WTC11 (cell line): ENCODE results near the gene OGDH. TPM values are rescaled to one million over a fixed set of nuclear protein-coding genes. Genes with fewer than 3 reads are reported as not detected.

Source experiments
- ATAC-seq: fragments of 200-7000 bp; cut with Tn5 transposase; 2 replicates; pipeline ENCODE4 v1.10.0; 2021; ENCODE audit warnings: mild to moderate bottlenecking, moderate library complexity
- CTCF ChIA-PET: fragments of 300-600 bp; sonication (Branson Sonifier 250); formaldehyde crosslinking; loops from one replicate; lab custom pipeline; 2021; ENCODE audit warnings: antibody characterized with exemption; lab: Charles Lee
- POLR2A ChIA-PET: fragments of 350-600 bp; sonication (Branson Sonifier 250); formaldehyde crosslinking; loops from one replicate; lab custom pipeline; 2021; ENCODE audit warnings: antibody characterized with exemption; lab: Charles Lee
- DNase-seq: peaks from one replicate; pipeline ENCODE4 v3.0.0; 2021; ENCODE audit warnings: low spot score
- H3K27ac Mint-ChIP-seq: 2 replicates; pipeline ENCODE4 v1.8.0; 2021; ENCODE audit warnings: mixed read lengths
- H3K27me3 Mint-ChIP-seq: 2 replicates; pipeline ENCODE4 v1.8.0; 2021; ENCODE audit warnings: low read depth, mild to moderate bottlenecking, moderate library complexity, mixed read lengths
- H3K36me3 Mint-ChIP-seq: 2 replicates; pipeline ENCODE4 v1.8.0; 2021; ENCODE audit warnings: mixed read lengths
- H3K4me1 Mint-ChIP-seq: 2 replicates; pipeline ENCODE4 v1.8.0; 2022; ENCODE audit warnings: mixed read lengths
- H3K4me3 Mint-ChIP-seq: 2 replicates; pipeline ENCODE4 v1.8.0; 2021; ENCODE audit warnings: mild to moderate bottlenecking, moderate library complexity, mixed read lengths
- H3K9me3 Mint-ChIP-seq: 2 replicates; pipeline ENCODE4 v1.8.0; 2021; ENCODE audit warnings: mixed read lengths
- CBFB ChIP-seq: sonication (generic); formaldehyde crosslinking; IDR thresholded peaks from 2 replicates; pipeline ENCODE4 v1.8.1; 2022; ENCODE audit warnings: mild to moderate bottlenecking, low read depth, missing genetic modification reagents
- CDX4 ChIP-seq: fragments of 250-450 bp; sonication (Bioruptor Pico); IDR thresholded peaks from 2 replicates; pipeline ENCODE4 v1.9.0; 2021; ENCODE audit warnings: moderate library complexity, mild to moderate bottlenecking, inconsistent platforms, borderline replicate concordance
- CREM ChIP-seq: sonication (generic); formaldehyde crosslinking; IDR thresholded peaks from 2 replicates; pipeline ENCODE4 v1.8.1; 2022; ENCODE audit warnings: mild to moderate bottlenecking, missing genetic modification reagents, moderate library complexity
- ELF4 ChIP-seq: sonication (generic); formaldehyde crosslinking; IDR thresholded peaks from 2 replicates; pipeline ENCODE4 v1.8.1; 2022; ENCODE audit warnings: low read depth, mild to moderate bottlenecking, moderate library complexity, missing genetic modification reagents
- EMX1 ChIP-seq: fragments of 250-450 bp; sonication (Bioruptor Pico); IDR thresholded peaks from 2 replicates; pipeline ENCODE4 v1.8.0; 2021; ENCODE audit warnings: mild to moderate bottlenecking
- ESRRA ChIP-seq: sonication (generic); formaldehyde crosslinking; IDR thresholded peaks from 2 replicates; pipeline ENCODE4 v1.8.1; 2022; ENCODE audit warnings: mild to moderate bottlenecking, missing genetic modification reagents, borderline replicate concordance
- GRHL2 ChIP-seq: fragments of 250-450 bp; sonication (Bioruptor Pico); IDR thresholded peaks from 2 replicates; pipeline ENCODE4 v1.8.0; 2022; ENCODE audit warnings: mild to moderate bottlenecking, moderate library complexity; ENCODE audit not compliant: insufficient replicate concordance, severe bottlenecking
- KAT7 ChIP-seq: sonication (generic); formaldehyde crosslinking; IDR thresholded peaks from 2 replicates; pipeline ENCODE4 v1.8.1; 2023; ENCODE audit warnings: missing genetic modification reagents, mild to moderate bottlenecking, borderline replicate concordance
- MXD4 ChIP-seq: fragments of 250-450 bp; sonication (Bioruptor Pico); IDR thresholded peaks from 2 replicates; pipeline ENCODE4 v1.8.0; 2021; ENCODE audit warnings: mild to moderate bottlenecking, moderate library complexity, borderline replicate concordance
- NFATC4 ChIP-seq: fragments of 250-450 bp; sonication (Bioruptor Pico); IDR thresholded peaks from 2 replicates; pipeline ENCODE4 v1.9.0; 2021; ENCODE audit warnings: mild to moderate bottlenecking
- PREB ChIP-seq: sonication (generic); formaldehyde crosslinking; IDR thresholded peaks from 2 replicates; pipeline ENCODE4 v1.8.1; 2022; ENCODE audit warnings: mild to moderate bottlenecking, missing genetic modification reagents, moderate library complexity, borderline replicate concordance
- SMAD3 ChIP-seq: sonication (generic); formaldehyde crosslinking; IDR thresholded peaks from 2 replicates; pipeline ENCODE4 v1.8.0; 2022; ENCODE audit warnings: missing genetic modification reagents, mild to moderate bottlenecking, borderline replicate concordance
- SP1 ChIP-seq: sonication (generic); formaldehyde crosslinking; conservative IDR thresholded peaks from 2 replicates; pipeline ENCODE4 v1.8.1; 2022; ENCODE audit warnings: missing genetic modification reagents
- ZNF121 ChIP-seq: sonication (generic); formaldehyde crosslinking; IDR thresholded peaks from 2 replicates; pipeline ENCODE4 v1.8.0; 2023; ENCODE audit warnings: missing genetic modification reagents
- ZNF219 ChIP-seq: sonication (generic); formaldehyde crosslinking; IDR thresholded peaks from 2 replicates; pipeline ENCODE4 v1.8.0; 2023; ENCODE audit warnings: missing genetic modification reagents, mild to moderate bottlenecking, borderline replicate concordance
- ZNF396 ChIP-seq: fragments of 250-450 bp; sonication (Bioruptor Pico); IDR thresholded peaks from 2 replicates; pipeline ENCODE4 v1.8.0; 2021; ENCODE audit warnings: mild to moderate bottlenecking, moderate library complexity, borderline replicate concordance
- ZSCAN18 ChIP-seq: fragments of 250-450 bp; sonication (Bioruptor Pico); IDR thresholded peaks from 2 replicates; pipeline ENCODE4 v2.1.2; 2022; ENCODE audit warnings: mild to moderate bottlenecking, moderate library complexity
- total RNA-seq: library from RNA; stranded (reverse); gene quantifications from 3 replicates; pipeline ENCODE4 v1.2.3, GENCODE V29; 2021
- TF ChIP-seq, protein P1 (sequence below): sonication (generic); formaldehyde crosslinking; IDR thresholded peaks from 2 replicates; pipeline ENCODE4 v1.8.0; 2022; ENCODE audit warnings: mild to moderate bottlenecking, missing genetic modification reagents
- TF ChIP-seq, protein P2 (sequence below): fragments of 250-450 bp; sonication (Bioruptor Pico); IDR thresholded peaks from 2 replicates; pipeline ENCODE4 v1.9.0; 2021; ENCODE audit warnings: mild to moderate bottlenecking
- TF ChIP-seq, protein P3 (sequence below): sonication (generic); formaldehyde crosslinking; IDR thresholded peaks from 2 replicates; pipeline ENCODE4 v1.8.1; 2023; ENCODE audit warnings: mild to moderate bottlenecking, moderate library complexity, missing genetic modification reagents
- TF ChIP-seq, protein P4 (sequence below): sonication (generic); formaldehyde crosslinking; IDR thresholded peaks from 2 replicates; pipeline ENCODE4 v1.8.1; 2023; ENCODE audit warnings: mild to moderate bottlenecking, missing genetic modification reagents, borderline replicate concordance

Gene OGDH
- total RNA-seq, 1 experiment from 2014 or later = 79.6 TPM

- ChIA-PET CTCF (no interaction called here), POLR2A (no interaction called here)
- DNase-seq (no peak), ATAC-seq (no peak)
- TF ChIP-seq MXD4 (CRISPR knock-in tag) (no peak), NFATC4 (CRISPR knock-in tag) (no peak), ZNF121 (0 out of 2 replicates have a peak, but pooled peaks have one; percentile 41), CDX4 (CRISPR knock-in tag) (no peak), KAT7 (no peak), GRHL2 (CRISPR knock-in tag) (no peak), ZNF396 (CRISPR knock-in tag) (no peak)
- no peaks in the 10 kb centered on the region for H3K9me3 Mint-ChIP-seq
- H3K27ac Mint-ChIP-seq = no peak overlapping the region
- H3K4me3 Mint-ChIP-seq = no peak overlapping the region
- peaks cover 25% of the 10 kb centered on the region for H3K4me1 Mint-ChIP-seq
- H3K36me3 Mint-ChIP-seq = no peaks in the 10 kb centered on the region
- no peaks in the 10 kb centered on the region for H3K27me3 Mint-ChIP-seq
Observed at GRCh38 chr7:44615793-44616192, 9.4 kb downstream of the OGDH start.

GRCh38 chr7:44616545-44616944, 10.1 kb downstream of the OGDH start:
- DNase-seq = no peak
- no peaks in the 10 kb centered on the region for H3K9me3 Mint-ChIP-seq
- H3K27ac Mint-ChIP-seq = no peak overlapping the region
- ATAC-seq = no peak
- peaks cover 25% of the 10 kb centered on the region for H3K4me1 Mint-ChIP-seq
- H3K27me3 Mint-ChIP-seq = no peaks in the 10 kb centered on the region
- CTCF ChIA-PET = interaction anchor here (1.0 kb wide), 1 partner anchor 23 kb away, joined by 3 read pairs; no protein-coding TSS in a partner anchor
- no peaks in the 10 kb centered on the region for H3K36me3 Mint-ChIP-seq
- POLR2A ChIA-PET = no interaction called here
- TF ChIP-seq ZSCAN18 = no peak
- TF ChIP-seq EMX1 (CRISPR knock-in tag) = no peak
- no peak for TF ChIP-seq CBFB (CRISPR knock-in tag)
- TF ChIP-seq, protein P1, sequence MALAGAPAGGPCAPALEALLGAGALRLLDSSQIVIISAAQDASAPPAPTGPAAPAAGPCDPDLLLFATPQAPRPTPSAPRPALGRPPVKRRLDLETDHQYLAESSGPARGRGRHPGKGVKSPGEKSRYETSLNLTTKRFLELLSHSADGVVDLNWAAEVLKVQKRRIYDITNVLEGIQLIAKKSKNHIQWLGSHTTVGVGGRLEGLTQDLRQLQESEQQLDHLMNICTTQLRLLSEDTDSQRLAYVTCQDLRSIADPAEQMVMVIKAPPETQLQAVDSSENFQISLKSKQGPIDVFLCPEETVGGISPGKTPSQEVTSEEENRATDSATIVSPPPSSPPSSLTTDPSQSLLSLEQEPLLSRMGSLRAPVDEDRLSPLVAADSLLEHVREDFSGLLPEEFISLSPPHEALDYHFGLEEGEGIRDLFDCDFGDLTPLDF (CRISPR knock-in tag) = no peak
- TF ChIP-seq, protein P2, sequence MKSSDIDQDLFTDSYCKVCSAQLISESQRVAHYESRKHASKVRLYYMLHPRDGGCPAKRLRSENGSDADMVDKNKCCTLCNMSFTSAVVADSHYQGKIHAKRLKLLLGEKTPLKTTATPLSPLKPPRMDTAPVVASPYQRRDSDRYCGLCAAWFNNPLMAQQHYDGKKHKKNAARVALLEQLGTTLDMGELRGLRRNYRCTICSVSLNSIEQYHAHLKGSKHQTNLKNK (CRISPR knock-in tag) = no peak
- TF ChIP-seq, protein P3, sequence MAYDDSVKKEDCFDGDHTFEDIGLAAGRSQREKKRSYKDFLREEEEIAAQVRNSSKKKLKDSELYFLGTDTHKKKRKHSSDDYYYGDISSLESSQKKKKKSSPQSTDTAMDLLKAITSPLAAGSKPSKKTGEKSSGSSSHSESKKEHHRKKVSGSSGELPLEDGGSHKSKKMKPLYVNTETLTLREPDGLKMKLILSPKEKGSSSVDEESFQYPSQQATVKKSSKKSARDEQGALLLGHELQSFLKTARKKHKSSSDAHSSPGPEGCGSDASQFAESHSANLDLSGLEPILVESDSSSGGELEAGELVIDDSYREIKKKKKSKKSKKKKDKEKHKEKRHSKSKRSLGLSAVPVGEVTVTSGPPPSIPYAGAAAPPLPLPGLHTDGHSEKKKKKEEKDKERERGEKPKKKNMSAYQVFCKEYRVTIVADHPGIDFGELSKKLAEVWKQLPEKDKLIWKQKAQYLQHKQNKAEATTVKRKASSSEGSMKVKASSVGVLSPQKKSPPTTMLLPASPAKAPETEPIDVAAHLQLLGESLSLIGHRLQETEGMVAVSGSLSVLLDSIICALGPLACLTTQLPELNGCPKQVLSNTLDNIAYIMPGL (CRISPR knock-in tag) = no peak
- TF ChIP-seq SMAD3 (CRISPR knock-in tag) = no peak
- TF ChIP-seq ZNF219 (CRISPR knock-in tag) = no peak
- TF ChIP-seq SP1 (CRISPR knock-in tag) = no peak
- H3K4me3 Mint-ChIP-seq = no peak overlapping the region

DNA sequence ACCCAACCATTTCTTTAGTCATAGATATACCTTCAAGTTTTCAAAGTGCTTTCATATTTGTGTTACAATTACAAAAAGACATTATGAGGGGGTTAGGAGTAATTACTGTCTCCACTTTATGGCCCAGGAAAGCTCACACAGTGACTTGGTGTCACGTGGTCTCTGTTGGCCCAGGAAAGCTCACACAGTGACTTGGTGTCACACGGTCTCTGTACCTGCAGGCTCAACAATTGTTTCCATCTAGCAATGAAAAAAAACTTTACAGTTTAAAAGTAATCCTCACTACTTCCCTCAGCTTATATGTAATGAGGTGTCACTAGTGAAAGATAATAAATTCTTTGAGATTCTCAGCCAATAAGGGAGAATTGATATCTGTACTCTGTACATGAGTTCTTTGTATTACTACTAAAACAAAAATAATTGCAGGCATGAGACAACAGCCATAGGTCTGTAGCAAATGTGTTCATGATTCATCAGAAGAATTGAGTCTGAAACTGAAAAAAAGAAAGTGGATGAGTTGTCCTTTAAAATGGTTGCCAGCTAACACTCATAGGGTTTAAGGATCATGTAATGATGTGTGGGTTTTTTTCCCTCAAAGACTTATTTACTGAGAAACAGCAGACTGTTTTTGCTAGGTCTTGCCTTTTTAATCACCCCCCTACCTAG, 10.9 kb downstream of the OGDH start:
- Mint-ChIP-seq H3K27ac (no peak overlapping the region), H3K27me3 (no peaks in the 10 kb centered on the region), H3K4me3 (no peak overlapping the region), H3K9me3 (no peaks in the 10 kb centered on the region), H3K36me3 (no peaks in the 10 kb centered on the region), H3K4me1 (peaks cover 25% of the 10 kb centered on the region)
- POLR2A ChIA-PET = no interaction called here
- ATAC-seq (no peak), DNase-seq (no peak)
- CTCF ChIA-PET = interaction anchor here (1.0 kb wide), 1 partner anchor 22 kb away, joined by 3 read pairs; no protein-coding TSS in a partner anchor
- TF ChIP-seq CREM (CRISPR knock-in tag) (no peak), PREB (CRISPR knock-in tag) (no peak), ESRRA (CRISPR knock-in tag) (no peak), ELF4 (no peak)
- TF ChIP-seq, protein P4, sequence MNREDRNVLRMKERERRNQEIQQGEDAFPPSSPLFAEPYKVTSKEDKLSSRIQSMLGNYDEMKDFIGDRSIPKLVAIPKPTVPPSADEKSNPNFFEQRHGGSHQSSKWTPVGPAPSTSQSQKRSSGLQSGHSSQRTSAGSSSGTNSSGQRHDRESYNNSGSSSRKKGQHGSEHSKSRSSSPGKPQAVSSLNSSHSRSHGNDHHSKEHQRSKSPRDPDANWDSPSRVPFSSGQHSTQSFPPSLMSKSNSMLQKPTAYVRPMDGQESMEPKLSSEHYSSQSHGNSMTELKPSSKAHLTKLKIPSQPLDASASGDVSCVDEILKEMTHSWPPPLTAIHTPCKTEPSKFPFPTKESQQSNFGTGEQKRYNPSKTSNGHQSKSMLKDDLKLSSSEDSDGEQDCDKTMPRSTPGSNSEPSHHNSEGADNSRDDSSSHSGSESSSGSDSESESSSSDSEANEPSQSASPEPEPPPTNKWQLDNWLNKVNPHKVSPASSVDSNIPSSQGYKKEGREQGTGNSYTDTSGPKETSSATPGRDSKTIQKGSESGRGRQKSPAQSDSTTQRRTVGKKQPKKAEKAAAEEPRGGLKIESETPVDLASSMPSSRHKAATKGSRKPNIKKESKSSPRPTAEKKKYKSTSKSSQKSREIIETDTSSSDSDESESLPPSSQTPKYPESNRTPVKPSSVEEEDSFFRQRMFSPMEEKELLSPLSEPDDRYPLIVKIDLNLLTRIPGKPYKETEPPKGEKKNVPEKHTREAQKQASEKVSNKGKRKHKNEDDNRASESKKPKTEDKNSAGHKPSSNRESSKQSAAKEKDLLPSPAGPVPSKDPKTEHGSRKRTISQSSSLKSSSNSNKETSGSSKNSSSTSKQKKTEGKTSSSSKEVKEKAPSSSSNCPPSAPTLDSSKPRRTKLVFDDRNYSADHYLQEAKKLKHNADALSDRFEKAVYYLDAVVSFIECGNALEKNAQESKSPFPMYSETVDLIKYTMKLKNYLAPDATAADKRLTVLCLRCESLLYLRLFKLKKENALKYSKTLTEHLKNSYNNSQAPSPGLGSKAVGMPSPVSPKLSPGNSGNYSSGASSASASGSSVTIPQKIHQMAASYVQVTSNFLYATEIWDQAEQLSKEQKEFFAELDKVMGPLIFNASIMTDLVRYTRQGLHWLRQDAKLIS (CRISPR knock-in tag) = no peak
